K562 (cell line): ENCODE measurements around the gene HMG20B. TPM values are rescaled to one million over a fixed set of nuclear protein-coding genes. Genes with fewer than 3 reads are reported as not detected.

ENCODE experiments used
- ADNP ChIP-seq: fragments of 200-800 bp; sonication (Bioruptor generic); IDR thresholded peaks from 2 replicates; pipeline ENCODE4 v1.6.1; 2016; ENCODE audit warnings: missing genetic modification characterization, missing compliant biosample characterization
- CBFA2T3 ChIP-seq: fragments of 450-650 bp; IDR thresholded peaks from 2 replicates; pipeline ENCODE4 v1.6.1; 2017
- CC2D1A ChIP-seq: fragments of 450-650 bp; IDR thresholded peaks from 2 replicates; pipeline ENCODE4 v1.6.1; 2017; ENCODE audit warnings: mild to moderate bottlenecking
- HDAC1 ChIP-seq, 2 experiments: fragments of 450-650 bp; IDR thresholded peaks; 2 replicates each; pipeline ENCODE4 v1.6.1; 2016 to 2017; ENCODE audit warnings: inconsistent platforms in 1 of 2, mild to moderate bottlenecking in 1 of 2, moderate library complexity in 1 of 2
- HLTF ChIP-seq: fragments of 450-650 bp; IDR thresholded peaks from 2 replicates; pipeline ENCODE4 v1.6.1; 2016
- PTBP1 ChIP-seq: fragments of 200-400 bp; formaldehyde crosslinking; IDR thresholded peaks from 2 replicates; pipeline ENCODE4 v1.6.1; 2017; ENCODE audit warnings: low read depth, low read length
- REST ChIP-seq, 2 experiments: fragments of 450-650 bp; formaldehyde crosslinking in 1 of 2; IDR thresholded peaks; 2 replicates each; pipeline versions ENCODE4 v1.4.0 to v1.6.1; 2014 to 2020; ENCODE audit warnings: mild to moderate bottlenecking in 2 of 2, borderline replicate concordance in 1 of 2, low read depth in 1 of 2
- SIN3A ChIP-seq, 2 experiments: fragments of 150-350 bp in 1 of 2; IDR thresholded peaks; 2 replicates each; pipeline ENCODE4 v1.6.1; 2011 to 2016; ENCODE audit warnings: borderline replicate concordance in 2 of 2, low read depth in 2 of 2, low read length in 2 of 2, mild to moderate bottlenecking in 2 of 2, moderate library complexity in 2 of 2; ENCODE audit not compliant: control insufficient read depth in 1 of 2
- SMAD3 ChIP-seq: fragments of 450-650 bp; formaldehyde crosslinking; conservative IDR thresholded peaks from 2 replicates; pipeline ENCODE4 v1.4.0; 2020; ENCODE audit warnings: mild to moderate bottlenecking
- ZEB2 ChIP-seq: fragments of 450-650 bp; IDR thresholded peaks from 2 replicates; pipeline ENCODE4 v1.6.1; 2016
- ZNF133 ChIP-seq: fragments of 250-450 bp; sonication (Bioruptor Pico); IDR thresholded peaks from 2 replicates; pipeline ENCODE4 v1.4.0; 2020; ENCODE audit warnings: mild to moderate bottlenecking
- ZNF778 ChIP-seq: fragments of 450-650 bp; formaldehyde crosslinking; IDR thresholded peaks from 2 replicates; pipeline ENCODE4 v1.4.0; 2020; ENCODE audit warnings: mild to moderate bottlenecking, moderate library complexity
- polyA plus RNA-seq, 8 experiments: library from polyadenylated mRNA; depleted of rRNA in 4 of 8; stranded (reverse) in 5 of 8; unstranded in 3 of 8; fragments of >200 nt; fragmentation: Nextera tagmentation in 2 of 8; fragmentation: Illumina TruSeq in 1 of 8; extraction: Ambion mirVana in 2 of 8; extraction: Trizol in 1 of 8; gene quantifications; 2 replicates each; pipeline versions ENCODE4 v1.2.1 to v1.2.3, GENCODE V29; 2011 to 2014; ENCODE audit warnings: inconsistent platforms in 1 of 8, missing spikeins in 1 of 8
- total RNA-seq, 7 experiments: library from RNA; depleted of rRNA in 6 of 7; stranded (reverse); fragments of >200 nt in 6 of 7; fragmentation: Illumina TruSeq in 2 of 7; extraction: Trizol in 2 of 7; gene quantifications; 2 replicates each; pipeline versions ENCODE4 v1.2.1 to v1.2.3, GENCODE V29; 2011 to 2021; ENCODE audit warnings: low replicate concordance in 1 of 7
- TF ChIP-seq, protein P1 (sequence below): fragments of 450-650 bp; IDR thresholded peaks from 2 replicates; pipeline ENCODE4 v1.6.1; 2017; ENCODE audit warnings: antibody characterized with exemption, mild to moderate bottlenecking
- TF ChIP-seq, protein P2 (sequence below): sonication (generic); formaldehyde crosslinking; IDR thresholded peaks from 2 replicates; pipeline ENCODE4 v1.8.0; 2022; ENCODE audit warnings: missing genetic modification reagents, mild to moderate bottlenecking, moderate library complexity, borderline replicate concordance

Gene HMG20B
- total and polyA plus RNA-seq, 9 of the 15 experiments (the other 6 are each of a cell fraction or from before 2014, with no cell fraction given) = 0.35 to 172 (median 38.6) TPM

GRCh38 chr19:3626473-3627350 lies 54.0 kb downstream of the HMG20B start, which contains the start of gene CACTIN (continued):
- TF ChIP-seq REST (IDR thresholded peaks at IDR 0.05; ENCODE audit: borderline replicate concordance) = no peak
- 0 out of 2 replicates have a peak, but pooled peaks have one; percentile 24 for TF ChIP-seq REST (CRISPR knock-in tag; IDR thresholded peaks at IDR 0.05; ENCODE audit: low read depth)
- no peak for TF ChIP-seq ZEB2
- no peak for TF ChIP-seq HLTF
- TF ChIP-seq, protein P1, sequence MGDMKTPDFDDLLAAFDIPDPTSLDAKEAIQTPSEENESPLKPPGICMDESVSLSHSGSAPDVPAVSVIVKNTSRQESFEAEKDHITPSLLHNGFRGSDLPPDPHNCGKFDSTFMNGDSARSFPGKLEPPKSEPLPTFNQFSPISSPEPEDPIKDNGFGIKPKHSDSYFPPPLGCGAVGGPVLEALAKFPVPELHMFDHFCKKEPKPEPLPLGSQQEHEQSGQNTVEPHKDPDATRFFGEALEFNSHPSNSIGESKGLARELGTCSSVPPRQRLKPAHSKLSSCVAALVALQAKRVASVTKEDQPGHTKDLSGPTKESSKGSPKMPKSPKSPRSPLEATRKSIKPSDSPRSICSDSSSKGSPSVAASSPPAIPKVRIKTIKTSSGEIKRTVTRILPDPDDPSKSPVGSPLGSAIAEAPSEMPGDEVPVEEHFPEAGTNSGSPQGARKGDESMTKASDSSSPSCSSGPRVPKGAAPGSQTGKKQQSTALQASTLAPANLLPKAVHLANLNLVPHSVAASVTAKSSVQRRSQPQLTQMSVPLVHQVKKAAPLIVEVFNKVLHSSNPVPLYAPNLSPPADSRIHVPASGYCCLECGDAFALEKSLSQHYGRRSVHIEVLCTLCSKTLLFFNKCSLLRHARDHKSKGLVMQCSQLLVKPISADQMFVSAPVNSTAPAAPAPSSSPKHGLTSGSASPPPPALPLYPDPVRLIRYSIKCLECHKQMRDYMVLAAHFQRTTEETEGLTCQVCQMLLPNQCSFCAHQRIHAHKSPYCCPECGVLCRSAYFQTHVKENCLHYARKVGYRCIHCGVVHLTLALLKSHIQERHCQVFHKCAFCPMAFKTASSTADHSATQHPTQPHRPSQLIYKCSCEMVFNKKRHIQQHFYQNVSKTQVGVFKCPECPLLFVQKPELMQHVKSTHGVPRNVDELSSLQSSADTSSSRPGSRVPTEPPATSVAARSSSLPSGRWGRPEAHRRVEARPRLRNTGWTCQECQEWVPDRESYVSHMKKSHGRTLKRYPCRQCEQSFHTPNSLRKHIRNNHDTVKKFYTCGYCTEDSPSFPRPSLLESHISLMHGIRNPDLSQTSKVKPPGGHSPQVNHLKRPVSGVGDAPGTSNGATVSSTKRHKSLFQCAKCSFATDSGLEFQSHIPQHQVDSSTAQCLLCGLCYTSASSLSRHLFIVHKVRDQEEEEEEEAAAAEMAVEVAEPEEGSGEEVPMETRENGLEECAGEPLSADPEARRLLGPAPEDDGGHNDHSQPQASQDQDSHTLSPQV = no peak
- no peak for TF ChIP-seq ADNP (tag)
- TF ChIP-seq SIN3A (IDR thresholded peaks at IDR 0.05; ENCODE audit: borderline replicate concordance in 2 of 2, control insufficient read depth in 1 of 2, low read depth in 2 of 2, low read length in 2 of 2) = peak; percentile 68 to 92; a peak in 2 of 4 replicates
- TF ChIP-seq, protein P2, sequence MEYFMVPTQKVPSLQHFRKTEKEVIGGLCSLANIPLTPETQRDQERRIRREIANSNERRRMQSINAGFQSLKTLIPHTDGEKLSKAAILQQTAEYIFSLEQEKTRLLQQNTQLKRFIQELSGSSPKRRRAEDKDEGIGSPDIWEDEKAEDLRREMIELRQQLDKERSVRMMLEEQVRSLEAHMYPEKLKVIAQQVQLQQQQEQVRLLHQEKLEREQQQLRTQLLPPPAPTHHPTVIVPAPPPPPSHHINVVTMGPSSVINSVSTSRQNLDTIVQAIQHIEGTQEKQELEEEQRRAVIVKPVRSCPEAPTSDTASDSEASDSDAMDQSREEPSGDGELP (CRISPR knock-in tag) = peak; percentile 84
- no peak for TF ChIP-seq CBFA2T3
- TF ChIP-seq PTBP1 = no peak
- no peak for TF ChIP-seq CC2D1A
- TF ChIP-seq ZNF778 (CRISPR knock-in tag) = no peak
- no peak for TF ChIP-seq ZNF133 (CRISPR knock-in tag)
- TF ChIP-seq SMAD3 (CRISPR knock-in tag) = peak; percentile 81; the same call in 1 of the 2 replicates
- peak in 1 of 2 experiments; percentile 96; a peak in 2 of 4 replicates for TF ChIP-seq HDAC1 (IDR thresholded peaks at IDR 0.05)
